Endothelial cell of umbilical vein (primary cell): ENCODE data around the gene SPRED1. TPM values are rescaled to one million over a fixed set of nuclear protein-coding genes. Genes with fewer than 3 reads are reported as not detected.

Experiments used
- BruUV-seq: library from RNA; stranded (reverse); fragments of 400-500 nt; replicated peaks from 2 replicates; lab custom pipeline; 2021; lab: Mats Ljungman, UMichigan
- CTCF ChIA-PET: fragments of 300-600, 350-600 bp; sonication (Branson Sonifier 250); formaldehyde crosslinking; loops from one replicate; lab custom pipeline; 2021; ENCODE audit warnings: antibody characterized with exemption, inconsistent platforms; lab: Charles Lee
- POLR2A ChIA-PET: fragments of 300-600, 350-600 bp; sonication (Branson Sonifier 250); formaldehyde crosslinking; loops from one replicate; lab custom pipeline; 2021; ENCODE audit warnings: antibody characterized with exemption, inconsistent platforms; lab: Charles Lee
- DNase-seq: peaks from one replicate; pipeline ENCODE4 v3.0.0-alpha.2; 2011; ENCODE audit warnings: low read depth, low spot score
- FAIRE-seq: peaks from 2 replicates; lab custom pipeline; 2011; peaks lifted over from hg19 to GRCh38; lab: Jason Lieb, UNC
- H2AFZ ChIP-seq: 2 replicates; pipeline ENCODE4 v1.6.0; 2012; ENCODE audit warnings: low read depth, low read length, control low read depth, inconsistent platforms
- H3K27ac ChIP-seq: 2 replicates; pipeline ENCODE4 v1.5.1; 2011; ENCODE audit warnings: low read depth, mild to moderate bottlenecking, control low read depth, low read length, moderate library complexity; ENCODE audit not compliant: insufficient read depth
- H3K27me3 ChIP-seq, 2 experiments: 2 replicates each; pipeline versions ENCODE4 v1.6.0 to v1.6.1; 2011; ENCODE audit warnings: low read length in 2 of 2, mixed read lengths in 1 of 2; ENCODE audit not compliant: control insufficient read depth in 2 of 2, insufficient read depth in 2 of 2
- H3K36me3 ChIP-seq, 2 experiments: 2 replicates in 1 of 2; 3 replicates in 1 of 2; pipeline ENCODE4 v1.5.1; 2011; ENCODE audit warnings: low read length in 2 of 2, mild to moderate bottlenecking in 1 of 2, moderate library complexity in 1 of 2; ENCODE audit not compliant: control insufficient read depth in 2 of 2, insufficient read depth in 2 of 2; ENCODE audit errors: extremely low read depth in 1 of 2
- H3K4me1 ChIP-seq: 3 replicates; pipeline ENCODE4 v1.5.1; 2011; ENCODE audit warnings: mild to moderate bottlenecking, low read length; ENCODE audit not compliant: control insufficient read depth, insufficient read depth; ENCODE audit errors: extremely low read depth
- H3K4me2 ChIP-seq: 2 replicates; pipeline ENCODE4 v1.6.1; 2011; ENCODE audit warnings: low read length, control low read depth, mixed read lengths; ENCODE audit not compliant: insufficient read depth
- H3K4me3 ChIP-seq, 3 experiments: fragments of 200-600 bp in 1 of 3; sonication (generic), shearing (Covaris generic) in 1 of 3; replicated peaks in 1 of 3; 2 replicates each; pipeline ENCODE4 v1.5.1; 2011 to 2016; ENCODE audit warnings: control low read depth in 3 of 3, low read length in 3 of 3, mild to moderate bottlenecking in 2 of 3, inconsistent platforms in 1 of 3, low read depth in 1 of 3, moderate library complexity in 1 of 3; ENCODE audit not compliant: insufficient read depth in 1 of 3
- H3K79me2 ChIP-seq: 2 replicates; pipeline ENCODE4 v1.6.0; 2012; ENCODE audit warnings: low read length, inconsistent platforms; ENCODE audit not compliant: control insufficient read depth, insufficient read depth
- H3K9ac ChIP-seq: replicated peaks from 2 replicates; pipeline ENCODE3; 2011; ENCODE audit warnings: low read length, control low read depth; ENCODE audit not compliant: insufficient read depth; ENCODE audit errors: extremely low read depth
- H3K9me1 ChIP-seq: replicated peaks from 3 replicates; pipeline ENCODE4 v1.6.0; 2011; ENCODE audit warnings: mild to moderate bottlenecking, low read length; ENCODE audit not compliant: control insufficient read depth, insufficient read depth; ENCODE audit errors: extremely low read depth
- H3K9me3 ChIP-seq: replicated peaks from 2 replicates; pipeline ENCODE4 v1.5.1; 2012; ENCODE audit warnings: low read length, inconsistent platforms; ENCODE audit not compliant: control insufficient read depth, insufficient read depth
- H4K20me1 ChIP-seq: replicated peaks from 2 replicates; pipeline ENCODE3; 2011; ENCODE audit warnings: mild to moderate bottlenecking, low read length; ENCODE audit not compliant: control insufficient read depth, insufficient read depth; ENCODE audit errors: extremely low read depth
- CTCF ChIP-seq, 2 donors: IDR thresholded peaks; 1 replicate in 1 of 2; 2 replicates in 1 of 2; pipeline ENCODE4 v1.5.1; 2011; ENCODE audit warnings: low read length in 2 of 2, mild to moderate bottlenecking in 2 of 2, moderate library complexity in 2 of 2, control low read depth in 1 of 2, inconsistent platforms in 1 of 2, low read depth in 1 of 2; ENCODE audit not compliant: insufficient read depth in 1 of 2; ENCODE audit errors: extremely low read depth in 1 of 2
- EZH2 ChIP-seq: IDR thresholded peaks from 2 replicates; pipeline ENCODE4 v1.6.1; 2012; ENCODE audit warnings: borderline replicate concordance, low read depth, mild to moderate bottlenecking, moderate library complexity, low read length, inconsistent platforms; ENCODE audit not compliant: severe bottlenecking
- FOS ChIP-seq: IDR thresholded peaks from 2 replicates; pipeline ENCODE4 v1.6.1; 2011; ENCODE audit warnings: mild to moderate bottlenecking, low read length, moderate library complexity, borderline replicate concordance; ENCODE audit not compliant: insufficient read depth
- GATA2 ChIP-seq: IDR thresholded peaks from 2 replicates; pipeline ENCODE4 v1.7.0; 2011; ENCODE audit warnings: low read depth, mild to moderate bottlenecking, moderate library complexity, mixed read lengths, low read length; ENCODE audit not compliant: insufficient read length, insufficient read depth
- JUN ChIP-seq: IDR thresholded peaks from 2 replicates; pipeline ENCODE4 v1.6.1; 2011; ENCODE audit warnings: borderline replicate concordance, low read depth; ENCODE audit not compliant: insufficient read length, insufficient read depth
- MYC ChIP-seq: IDR thresholded peaks from one replicate; pipeline ENCODE4 v1.6.1; 2011; ENCODE audit warnings: mild to moderate bottlenecking, low read depth, low read length
- POLR2A ChIP-seq: IDR thresholded peaks from 2 replicates; pipeline ENCODE4 v1.6.1; 2012; ENCODE audit warnings: low read depth, mild to moderate bottlenecking, control low read depth, low read length
- POLR2AphosphoS5 ChIP-seq: IDR thresholded peaks from 2 replicates; pipeline ENCODE4 v1.6.1; 2012; ENCODE audit warnings: low read depth, mild to moderate bottlenecking, control low read depth, low read length, moderate library complexity; ENCODE audit not compliant: insufficient read depth
- dilution Hi-C: fragments of 300-500 bp; cut with MboI; formaldehyde crosslinking; loops from one replicate; pipeline ENCODE4 v1.15.0; 2019; ENCODE audit warnings: low sequenced_read_pairs; ENCODE audit not compliant: extremely low pct_ligation_motif_present
- intact Hi-C: fragments of 100-400 bp; cut with micrococcal nuclease; formaldehyde crosslinking; loops from one replicate; pipeline ENCODE4 v1.10.0; 2022
- polyA plus RNA-seq, 4 experiments: library from polyadenylated mRNA; depleted of rRNA in 3 of 4; stranded (reverse) in 3 of 4; unstranded in 1 of 4; fragments of >200 nt; gene quantifications; 2 replicates each; pipeline versions ENCODE4 v1.2.1 to v1.2.3, GENCODE V29; 2011 to 2012; ENCODE audit warnings: missing spikeins in 1 of 4
- total RNA-seq: library from RNA; stranded (reverse); gene quantifications from 2 replicates; pipeline ENCODE4 v1.2.3, GENCODE V29; 2021
- TF ChIP-seq, protein P1 (sequence below): IDR thresholded peaks from 2 replicates; pipeline ENCODE4 v1.6.1; 2011; ENCODE audit not compliant: insufficient read depth, insufficient read length

Gene SPRED1
- total and polyA plus RNA-seq, 2 donors (not counting 3 experiments of a cell fraction or from before 2014, with no cell fraction given), result 1.3 to 10.7 TPM

DNA sequence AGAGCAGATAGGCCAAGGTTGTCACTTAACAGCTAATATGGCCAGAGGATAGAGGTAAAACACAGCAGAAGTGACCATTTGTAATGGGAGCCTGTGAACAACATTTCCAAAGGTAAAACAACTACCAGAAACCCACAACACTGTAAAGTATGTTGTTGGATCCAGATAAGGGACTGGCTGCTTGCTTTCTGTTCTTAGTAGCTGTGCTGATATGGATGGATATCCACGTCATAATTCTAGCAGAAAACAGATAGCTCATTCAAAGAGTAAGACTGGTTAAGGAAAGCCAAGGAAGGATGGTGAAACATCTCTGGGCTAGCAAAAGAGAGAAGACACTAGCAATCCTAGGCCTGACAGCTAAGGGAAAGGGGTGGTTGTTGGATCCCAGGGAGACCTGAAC is 36.9 kb upstream of the SPRED1 start:
- intact Hi-C loops, result no loop called here
- H3K27ac ChIP-seq, result no peak overlapping the region
- H3K36me3 ChIP-seq, result no peaks in the 10 kb centered on the region
- POLR2A ChIA-PET, result no interaction called here
- H3K27me3 ChIP-seq, result peaks cover 12 to 22% of the 10 kb centered on the region in 2 experiments
- FAIRE-seq, result no peak
- dilution Hi-C loops, result no loop called here
- H3K4me1 ChIP-seq, result no peaks in the 10 kb centered on the region
- DNase-seq, result no peak
- H2AFZ ChIP-seq, result no peak overlapping the region
- H3K9ac ChIP-seq, result no peak overlapping the region
- no peak overlapping the region for H3K4me2 ChIP-seq
- H3K9me1 ChIP-seq, result no peaks in the 10 kb centered on the region
- CTCF ChIA-PET, result interaction anchor here (1.0 to 1.7 kb wide), 6 partner anchors 10 to 26 kb away, joined by 3 to 5 read pairs (median 3); no protein-coding TSS in a partner anchor
- no peaks in the 10 kb centered on the region for H3K9me3 ChIP-seq
- H4K20me1 ChIP-seq, result no peaks in the 10 kb centered on the region
- TF ChIP-seq EZH2 (no peak), JUN (no peak), FOS (no peak), GATA2 (no peak), MYC (no peak), POLR2A (no peak)
- TF ChIP-seq, protein P1, sequence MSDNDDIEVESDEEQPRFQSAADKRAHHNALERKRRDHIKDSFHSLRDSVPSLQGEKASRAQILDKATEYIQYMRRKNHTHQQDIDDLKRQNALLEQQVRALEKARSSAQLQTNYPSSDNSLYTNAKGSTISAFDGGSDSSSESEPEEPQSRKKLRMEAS, result no peak
- BruUV-seq, result no TSS peak
- H3K4me3 ChIP-seq, result no peak overlapping the region
- H3K79me2 ChIP-seq, result no peaks in the 10 kb centered on the region

GRCh38 chr15:38216763-38217162 is 35.9 kb upstream of the SPRED1 start:
- Histone ChIP-seq H2AFZ (no peak overlapping the region), H3K79me2 (no peaks in the 10 kb centered on the region), H3K4me1 (no peaks in the 10 kb centered on the region), H4K20me1 (no peaks in the 10 kb centered on the region), H3K4me3 (no peak overlapping the region), H3K4me2 (no peak overlapping the region), H3K9ac (no peak overlapping the region), H3K9me3 (no peaks in the 10 kb centered on the region), H3K27ac (no peak overlapping the region), H3K36me3 (no peaks in the 10 kb centered on the region), H3K9me1 (no peaks in the 10 kb centered on the region), H3K27me3 (peaks cover 11 to 20% of the 10 kb centered on the region in 2 experiments)
- BruUV-seq, result no TSS peak
- no peak for DNase-seq
- dilution Hi-C loops, result no loop called here
- ChIA-PET POLR2A (no interaction called here), CTCF (interaction anchor here (1.5 to 1.7 kb wide), 2 partner anchors 11 to 19 kb away, joined by 3 to 5 read pairs; no protein-coding TSS in a partner anchor)
- TF ChIP-seq, protein P1, result no peak
- TF ChIP-seq POLR2AphosphoS5 (no peak), EZH2 (no peak), MYC (no peak), GATA2 (no peak), JUN (no peak), CTCF (IDR thresholded peaks at IDR 0.05; ENCODE audit: extremely low read depth in 1 of 2, insufficient read depth in 1 of 2, low read depth in 1 of 2, low read length in 2 of 2) (no peak), FOS (no peak), POLR2A (no peak)
- intact Hi-C loops, result no loop called here
- no peak for FAIRE-seq
